ENCODE data around the gene TMEM88.

The TMEM88 gene

DNA sequence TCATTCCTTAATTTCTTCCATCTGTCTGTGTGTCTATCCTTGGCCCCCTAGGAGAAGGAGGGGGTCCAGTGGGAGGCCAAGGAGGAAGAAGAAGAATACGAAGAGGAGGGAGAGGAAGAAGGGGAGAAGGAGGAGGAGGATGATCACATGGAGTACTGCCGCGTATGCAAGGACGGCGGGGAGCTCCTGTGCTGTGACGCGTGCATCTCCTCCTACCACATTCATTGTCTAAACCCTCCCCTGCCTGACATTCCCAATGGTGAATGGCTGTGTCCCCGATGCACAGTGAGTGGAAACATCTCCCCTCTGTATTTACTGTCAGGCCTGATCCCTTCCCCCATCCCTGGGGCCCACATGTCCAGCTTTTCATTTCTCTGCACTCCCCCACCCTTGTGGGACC is 40.0 kb downstream of the TMEM88 start:
- Histone ChIP-seq H3K4me3 (ENCODE audit: low read depth in 1 of 2, low read length in 2 of 2) (no peak overlapping the region), H3K27me3 (ENCODE audit: low read depth, low read length) (no peaks in the 10 kb centered on the region), H3K27ac (ENCODE audit: low read length) (no peak overlapping the region), H3K36me3 (ENCODE audit: control insufficient read depth in 1 of 2, insufficient read depth in 2 of 2, low read length in 2 of 2) (peaks cover 60 to 68% of the 10 kb centered on the region in 2 donors), H3K9me3 (ENCODE audit: control insufficient read depth in 1 of 2, low read length in 2 of 2) (no peaks in the 10 kb centered on the region), H3K4me1 (ENCODE audit: control insufficient read depth in 1 of 2, insufficient read depth in 2 of 2, low read length in 2 of 2) (peaks cover under 1 to 8% of the 10 kb centered on the region in 2 donors)

DNA sequence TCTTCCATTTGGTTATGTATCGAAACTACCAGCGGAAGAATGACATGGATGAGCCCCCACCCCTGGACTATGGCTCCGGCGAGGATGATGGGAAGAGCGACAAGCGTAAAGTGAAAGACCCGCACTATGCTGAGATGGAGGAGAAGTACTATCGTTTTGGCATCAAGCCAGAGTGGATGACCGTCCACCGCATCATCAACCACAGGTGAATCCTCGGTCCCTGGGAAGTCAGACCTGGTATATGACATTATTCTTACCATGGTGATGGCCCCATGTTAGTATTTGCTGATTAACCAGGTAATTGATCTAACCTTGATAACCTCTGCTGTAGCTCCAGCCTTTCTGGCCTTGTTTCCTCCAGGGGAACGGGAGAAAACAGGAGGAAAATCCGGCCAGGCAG is 42.2 kb downstream of the TMEM88 start:
- no peaks in the 10 kb centered on the region for H3K9me3 ChIP-seq (ENCODE audit: control insufficient read depth in 1 of 2, low read length in 2 of 2)
- H3K36me3 ChIP-seq (ENCODE audit: control insufficient read depth in 1 of 2, insufficient read depth in 2 of 2, low read length in 2 of 2), result peaks cover 72 to 73% of the 10 kb centered on the region in 2 donors
- H3K4me3 ChIP-seq (ENCODE audit: low read depth in 1 of 2, low read length in 2 of 2), result no peak overlapping the region
- no peak overlapping the region for H3K27ac ChIP-seq (ENCODE audit: low read length)
- no peaks in the 10 kb centered on the region for H3K27me3 ChIP-seq (ENCODE audit: low read depth, low read length)
- H3K4me1 ChIP-seq (ENCODE audit: control insufficient read depth in 1 of 2, insufficient read depth in 2 of 2, low read length in 2 of 2), result no peaks in the 10 kb centered on the region

DNA sequence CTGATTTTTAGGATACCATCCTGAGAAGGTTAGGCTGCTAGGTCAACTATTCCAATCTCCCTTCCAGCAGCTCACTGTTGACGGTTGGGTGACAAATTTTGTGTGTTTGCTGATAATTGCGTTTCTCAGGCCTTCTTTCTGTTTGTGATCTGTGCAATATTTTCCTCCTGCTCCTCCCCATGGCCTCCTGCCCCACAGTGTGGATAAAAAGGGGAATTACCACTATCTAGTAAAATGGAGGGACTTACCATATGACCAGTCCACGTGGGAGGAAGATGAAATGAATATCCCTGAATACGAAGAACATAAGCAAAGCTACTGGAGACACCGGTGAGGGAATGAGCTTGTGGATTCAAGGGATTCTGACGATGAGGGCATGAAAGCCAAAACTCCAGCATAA is 42.9 kb downstream of the TMEM88 start:
- H3K27ac ChIP-seq (ENCODE audit: low read length), result no peak overlapping the region

DNA sequence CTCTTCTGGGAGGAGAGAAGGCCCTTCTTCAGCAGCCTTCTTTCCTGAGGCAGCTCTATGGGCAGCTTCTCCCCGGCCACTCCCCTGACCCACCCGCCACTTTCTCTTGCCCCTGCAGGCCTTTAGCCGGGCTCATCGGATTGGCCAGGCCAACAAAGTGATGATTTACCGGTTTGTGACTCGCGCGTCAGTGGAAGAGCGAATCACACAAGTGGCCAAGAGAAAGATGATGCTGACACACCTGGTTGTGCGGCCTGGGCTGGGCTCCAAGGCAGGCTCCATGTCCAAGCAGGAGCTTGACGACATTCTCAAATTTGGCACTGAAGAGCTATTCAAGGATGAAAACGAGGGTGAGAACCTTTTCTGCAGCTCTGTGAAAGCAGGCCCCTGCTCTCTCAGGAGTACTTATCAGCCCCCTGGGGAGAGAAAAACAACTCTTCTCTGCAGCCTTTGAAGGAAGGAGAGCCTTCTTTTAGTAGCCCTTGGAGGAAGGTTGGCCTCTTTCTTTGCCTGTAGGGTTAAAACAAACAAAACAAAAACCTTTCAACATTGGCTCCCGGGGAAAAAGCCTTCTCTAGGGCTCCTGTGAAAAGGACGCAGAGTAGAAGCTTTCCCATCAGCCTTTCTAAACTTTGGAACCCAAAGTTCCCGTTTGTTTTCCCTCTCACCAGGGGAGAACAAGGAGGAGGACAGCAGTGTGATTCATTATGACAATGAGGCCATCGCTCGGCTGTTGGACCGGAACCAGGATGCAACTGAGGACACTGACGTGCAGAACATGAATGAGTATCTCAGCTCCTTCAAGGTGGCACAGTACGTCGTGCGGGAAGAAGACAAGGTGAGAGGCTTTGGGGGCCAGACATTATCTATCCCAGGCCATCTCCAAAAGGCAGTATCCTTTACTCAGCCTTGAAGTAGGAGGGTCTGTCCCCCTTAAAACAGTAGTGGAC is 48.6 kb downstream of the TMEM88 start:
- no peak overlapping the region for H3K27ac ChIP-seq (ENCODE audit: low read length)
- H3K27me3 ChIP-seq (ENCODE audit: low read depth, low read length), result no peaks in the 10 kb centered on the region
- no peaks in the 10 kb centered on the region for H3K9me3 ChIP-seq (ENCODE audit: control insufficient read depth in 1 of 2, low read length in 2 of 2)
- no peaks in the 10 kb centered on the region for H3K4me1 ChIP-seq (ENCODE audit: control insufficient read depth in 1 of 2, insufficient read depth in 2 of 2, low read length in 2 of 2)
- H3K4me3 ChIP-seq (ENCODE audit: low read depth in 1 of 2, low read length in 2 of 2), result no peak overlapping the region
- peaks cover 87 to 93% of the 10 kb centered on the region in 2 donors for H3K36me3 ChIP-seq (ENCODE audit: control insufficient read depth in 1 of 2, insufficient read depth in 2 of 2, low read length in 2 of 2)

More for the DNA sequence above, 42.9 kb downstream of the TMEM88 start:
- H3K27me3 ChIP-seq (ENCODE audit: low read depth, low read length), result no peaks in the 10 kb centered on the region
- no peak overlapping the region for H3K4me3 ChIP-seq (ENCODE audit: low read depth in 1 of 2, low read length in 2 of 2)
- no peaks in the 10 kb centered on the region for H3K4me1 ChIP-seq (ENCODE audit: control insufficient read depth in 1 of 2, insufficient read depth in 2 of 2, low read length in 2 of 2)
- no peaks in the 10 kb centered on the region for H3K9me3 ChIP-seq (ENCODE audit: control insufficient read depth in 1 of 2, low read length in 2 of 2)
- H3K36me3 ChIP-seq (ENCODE audit: control insufficient read depth in 1 of 2, insufficient read depth in 2 of 2, low read length in 2 of 2), result peaks cover 76 to 77% of the 10 kb centered on the region in 2 donors

Data from muscle layer of duodenum (tissue), 2 donors.